CD4-positive, alpha-beta T cell treated with Interleukin-21 for 1 hour (primary cell): Measurements from ENCODE around the gene AGPS.
"Not testable (repeated sequence)": the region's sequence is repeated elsewhere in the genome, so short reads cannot be mapped to it uniquely, and the experiment has no call there.

Experiments
- DNase-seq: peaks from one replicate; pipeline ENCODE4 v3.0.0-alpha.2; 2020

The AGPS gene

GRCh38 chr2:177392373-177393202 is at the start of gene AGPS:
Gene AGPS (plus strand): TSS chr2:177392773. CDS start chr2:177392790, 17 bp downstream.
- peak; percentile 77 for DNase-seq

- DNase-seq, result no peak
Observed at GRCh38 chr2:177343773-177344172, 48.8 kb upstream of the AGPS start.

GRCh38 chr2:177344316-177344715 is 48.3 kb upstream of the AGPS start:
- no peak for DNase-seq

GRCh38 chr2:177346192-177346591 is 46.4 kb upstream of the AGPS start:
- no peak for DNase-seq

- DNase-seq, result no peak
Observed at GRCh38 chr2:177347570-177347969, 45.0 kb upstream of the AGPS start.

GRCh38 chr2:177348118-177348654 is 44.4 kb upstream of the AGPS start:
- no peak for DNase-seq

GRCh38 chr2:177348733-177349693 is 43.6 kb upstream of the AGPS start:
- DNase-seq, result no peak

GRCh38 chr2:177350624-177351023 is 41.9 kb upstream of the AGPS start:
- not testable (repeated sequence) for DNase-seq

- not testable (repeated sequence) for DNase-seq
Observed at GRCh38 chr2:177351121-177351520, 41.5 kb upstream of the AGPS start.

- DNase-seq, result no peak
Observed at GRCh38 chr2:177352441-177353186, 40.0 kb upstream of the AGPS start.

GRCh38 chr2:177353187-177353478 is 39.4 kb upstream of the AGPS start:
- no peak for DNase-seq

GRCh38 chr2:177354541-177354940 is 38.0 kb upstream of the AGPS start:
- not testable (repeated sequence) for DNase-seq

GRCh38 chr2:177355874-177356273 is 36.7 kb upstream of the AGPS start:
- no peak for DNase-seq

GRCh38 chr2:177359836-177360595 is 32.6 kb upstream of the AGPS start:
- DNase-seq, result no peak

- no peak for DNase-seq
Observed at GRCh38 chr2:177362499-177362898, 30.1 kb upstream of the AGPS start.

- no peak for DNase-seq
Observed at GRCh38 chr2:177363332-177363731, 29.2 kb upstream of the AGPS start.

GRCh38 chr2:177365764-177366163 is 26.8 kb upstream of the AGPS start:
- not testable (repeated sequence) for DNase-seq

GRCh38 chr2:177368023-177368422 is 24.6 kb upstream of the AGPS start:
- DNase-seq, result not testable (repeated sequence)

- no peak for DNase-seq
Observed at GRCh38 chr2:177379354-177379753, 13.2 kb upstream of the AGPS start.

- DNase-seq, result no peak
Observed at GRCh38 chr2:177380181-177380580, 12.4 kb upstream of the AGPS start.

- no peak for DNase-seq
Observed at GRCh38 chr2:177383935-177384334, 8.6 kb upstream of the AGPS start.

GRCh38 chr2:177385151-177385550 is 7.4 kb upstream of the AGPS start:
- DNase-seq, result no peak
